DND-41 (cell line): ENCODE data around the gene SSTR1.

ENCODE experiments used
- ATAC-seq: fragments of 200-7000 bp; cut with Tn5 transposase; 3 replicates; pipeline ENCODE4 v1.9.1; 2021; ENCODE audit warnings: low read depth; ENCODE audit not compliant: insufficient read depth
- DNase-seq: peaks from one replicate; pipeline ENCODE4 v3.0.0-alpha.2; 2020
- H2AFZ ChIP-seq: 2 replicates; pipeline ENCODE4 v1.6.0; 2012; ENCODE audit warnings: low read depth, low read length
- H3K27ac ChIP-seq: 2 replicates; pipeline ENCODE4 v1.5.1; 2012; ENCODE audit warnings: low read length, inconsistent platforms
- H3K27me3 ChIP-seq: fragments of 200-600 bp; sonication (generic); 2 replicates; pipeline ENCODE4 v1.6.0; 2012; ENCODE audit warnings: low read length, mild to moderate bottlenecking, inconsistent platforms; ENCODE audit not compliant: insufficient read depth, poor library complexity
- H3K36me3 ChIP-seq: 2 replicates; pipeline ENCODE4 v1.5.1; 2012; ENCODE audit warnings: low read length, inconsistent platforms; ENCODE audit not compliant: insufficient read depth
- H3K4me1 ChIP-seq: 2 replicates; pipeline ENCODE4 v1.5.1; 2012; ENCODE audit warnings: mild to moderate bottlenecking, low read length; ENCODE audit not compliant: insufficient read depth
- H3K4me2 ChIP-seq: 2 replicates; pipeline ENCODE4 v1.6.0; 2012; ENCODE audit warnings: mild to moderate bottlenecking, moderate library complexity, low read length, inconsistent platforms; ENCODE audit not compliant: insufficient read depth
- H3K4me3 ChIP-seq, 2 experiments: fragments of 200-600 bp in 1 of 2; shearing (Covaris generic) in 1 of 2; 2 replicates each; pipeline ENCODE4 v1.5.1; 2012 to 2016; ENCODE audit warnings: inconsistent platforms in 2 of 2, low read length in 2 of 2, mild to moderate bottlenecking in 2 of 2, low read depth in 1 of 2, moderate library complexity in 1 of 2
- H3K79me2 ChIP-seq: 2 replicates; pipeline ENCODE4 v1.6.0; 2012; ENCODE audit warnings: low read length, inconsistent platforms; ENCODE audit not compliant: insufficient read depth
- H3K9ac ChIP-seq: 2 replicates; pipeline ENCODE4 v1.6.0; 2012; ENCODE audit warnings: low read depth, mild to moderate bottlenecking, inconsistent platforms, low read length, moderate library complexity
- H3K9me3 ChIP-seq: 2 replicates; pipeline ENCODE4 v1.5.1; 2012; ENCODE audit warnings: low read length, moderate library complexity, mild to moderate bottlenecking, inconsistent platforms; ENCODE audit not compliant: insufficient read depth, severe bottlenecking
- H4K20me1 ChIP-seq: 2 replicates; pipeline ENCODE4 v1.6.0; 2012; ENCODE audit warnings: low read length; ENCODE audit not compliant: insufficient read depth
- CTCF ChIP-seq: IDR thresholded peaks from 2 replicates; pipeline ENCODE4 v1.5.1; 2012; ENCODE audit warnings: borderline replicate concordance, low read length, moderate library complexity, mild to moderate bottlenecking; ENCODE audit not compliant: poor library complexity, severe bottlenecking; ENCODE audit errors: extremely low read depth
- EZH2 ChIP-seq: IDR thresholded peaks from 3 replicates; pipeline ENCODE4 v1.6.1; 2012; ENCODE audit warnings: borderline replicate concordance, low read depth, mild to moderate bottlenecking, moderate library complexity, low read length, inconsistent platforms; ENCODE audit not compliant: severe bottlenecking

SSTR1 gene

GRCh38 chr14:38204719-38205115 lies 3.0 kb upstream of the SSTR1 start:
- no peaks in the 10 kb centered on the region for H4K20me1 ChIP-seq
- no peaks in the 10 kb centered on the region for H3K36me3 ChIP-seq
- no peak for TF ChIP-seq CTCF
- no peak for TF ChIP-seq EZH2
- H3K9ac ChIP-seq: no peak overlapping the region
- H2AFZ ChIP-seq: no peak overlapping the region
- DNase-seq (no peak), ATAC-seq (no peak)
- H3K9me3 ChIP-seq: peaks cover 13% of the 10 kb centered on the region
- no peaks in the 10 kb centered on the region for H3K4me1 ChIP-seq
- H3K4me3 ChIP-seq: no peak overlapping the region
- no peaks in the 10 kb centered on the region for H3K27me3 ChIP-seq
- no peak overlapping the region for H3K27ac ChIP-seq
- H3K79me2 ChIP-seq: no peaks in the 10 kb centered on the region
- H3K4me2 ChIP-seq: no peak overlapping the region

- H3K4me2 ChIP-seq: no peak overlapping the region
- H3K9me3 ChIP-seq: peaks cover 16% of the 10 kb centered on the region
- no peak for DNase-seq
- H3K27ac ChIP-seq: no peak overlapping the region
- H3K36me3 ChIP-seq: no peaks in the 10 kb centered on the region
- no peaks in the 10 kb centered on the region for H3K27me3 ChIP-seq
- ATAC-seq: no peak
- no peaks in the 10 kb centered on the region for H4K20me1 ChIP-seq
- no peak overlapping the region for H3K9ac ChIP-seq
- no peak overlapping the region for H3K4me3 ChIP-seq
- H2AFZ ChIP-seq: no peak overlapping the region
- no peak for TF ChIP-seq CTCF
- TF ChIP-seq EZH2: no peak
- no peaks in the 10 kb centered on the region for H3K4me1 ChIP-seq
- H3K79me2 ChIP-seq: no peaks in the 10 kb centered on the region
Observed at GRCh38 chr14:38205119-38205813, 2.4 kb upstream of the SSTR1 start.

- Histone ChIP-seq H3K4me1 (no peaks in the 10 kb centered on the region), H4K20me1 (no peaks in the 10 kb centered on the region), H3K27ac (no peak overlapping the region), H3K9me3 (peaks cover 16% of the 10 kb centered on the region), H3K36me3 (no peaks in the 10 kb centered on the region), H3K4me3 (no peak overlapping the region), H3K9ac (no peak overlapping the region), H3K4me2 (no peak overlapping the region), H3K27me3 (no peaks in the 10 kb centered on the region), H2AFZ (no peak overlapping the region), H3K79me2 (no peaks in the 10 kb centered on the region)
- ATAC-seq (no peak), DNase-seq (no peak)
- TF ChIP-seq EZH2: no peak
- TF ChIP-seq CTCF: no peak
Observed at GRCh38 chr14:38205949-38206665, 1.6 kb upstream of the SSTR1 start.
